Right forelimb (tissue), 1 donor: Measurements from ENCODE around the gene CD3D.

Experiments used
- DNase-seq: peaks from one replicate; pipeline ENCODE4 v3.0.0-alpha.2; 2018

Gene CD3D

DNA sequence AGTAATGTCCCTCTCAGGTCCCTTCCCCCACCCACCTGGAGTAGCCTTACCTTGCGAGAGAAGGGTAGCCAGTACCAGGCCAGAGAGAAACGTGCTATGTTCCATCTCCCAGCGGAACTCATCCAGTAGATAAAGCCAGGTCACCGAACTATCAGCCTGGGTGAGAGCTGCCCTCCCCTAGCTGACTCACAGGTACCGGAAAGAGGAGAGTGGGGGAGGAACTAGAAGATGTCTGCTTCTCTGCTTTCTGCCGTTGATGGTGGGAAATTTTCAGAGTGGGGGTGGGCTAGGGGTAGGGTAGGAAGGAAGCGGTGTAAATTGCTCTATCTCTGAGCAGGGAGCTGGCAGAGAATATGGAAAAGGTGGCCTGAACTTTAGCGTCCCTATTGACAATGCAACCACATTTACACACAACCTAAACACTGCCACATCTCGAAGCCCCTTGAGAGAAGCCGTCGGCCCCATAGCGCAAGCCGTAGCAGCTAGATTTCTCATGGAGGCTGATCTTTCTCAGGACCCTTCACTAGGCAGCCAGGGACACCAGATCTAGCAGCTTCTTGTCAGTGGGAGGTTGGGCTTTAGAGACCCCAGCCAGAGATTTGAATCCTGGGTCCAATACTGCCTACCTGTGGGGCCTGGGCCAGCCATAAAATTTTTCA, at the start of gene CD3D:
Gene CD3D (minus strand): TSS at position 203 of the 659 bp plus-strand sequence. CDS start 98 bp downstream, at position 105.
- no peak for DNase-seq

GRCh38 chr11:118383657-118384056, 41.2 kb upstream of the CD3D start:
- DNase-seq: no peak

GRCh38 chr11:118382954-118383353, 40.4 kb upstream of the CD3D start:
- DNase-seq: no peak

DNA sequence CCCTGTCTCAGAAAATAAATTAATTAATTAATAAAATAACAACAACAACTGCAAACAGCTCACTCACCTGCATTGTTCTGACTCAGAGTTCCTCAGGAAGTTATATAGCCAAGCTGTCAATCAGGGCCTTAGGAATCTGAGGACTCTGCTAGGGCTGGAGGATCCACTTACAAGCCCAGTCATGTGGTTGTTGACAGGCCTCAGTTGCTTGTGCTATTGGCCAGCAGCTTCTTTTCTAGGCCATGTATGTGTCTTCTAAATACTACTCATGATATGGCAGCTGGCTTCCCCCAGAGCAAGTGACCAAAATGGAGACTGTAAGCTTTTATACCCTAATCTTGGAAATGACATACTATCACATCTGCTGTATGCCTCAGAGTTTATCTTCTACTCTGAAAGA, 38.1 kb upstream of the CD3D start:
- no peak for DNase-seq

DNA sequence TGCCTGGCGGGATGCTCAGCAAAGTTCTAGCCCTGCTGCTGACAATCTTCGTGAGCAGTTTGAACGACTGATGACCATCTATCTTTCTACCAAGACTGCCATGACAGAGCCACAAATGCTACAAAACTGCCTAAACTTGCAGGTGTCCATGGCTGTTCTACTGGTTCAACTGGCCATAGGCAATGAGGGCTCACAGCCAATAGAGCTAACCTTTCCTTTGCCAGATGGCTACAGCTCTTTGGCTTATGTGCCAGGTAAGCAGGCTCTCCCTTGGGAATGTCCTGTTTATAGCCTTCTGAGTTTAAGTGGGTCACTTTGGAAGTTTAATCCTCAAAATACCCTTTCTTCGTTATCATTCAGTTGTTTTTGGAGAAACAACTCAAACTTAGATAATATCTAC, 37.0 kb upstream of the CD3D start:
- DNase-seq: no peak

GRCh38 chr11:118375978-118376377, 33.5 kb upstream of the CD3D start:
- no peak for DNase-seq

- DNase-seq: no peak
These were observed 32.2 kb upstream of the CD3D start for GRCh38 chr11:118374729-118375128.

DNA sequence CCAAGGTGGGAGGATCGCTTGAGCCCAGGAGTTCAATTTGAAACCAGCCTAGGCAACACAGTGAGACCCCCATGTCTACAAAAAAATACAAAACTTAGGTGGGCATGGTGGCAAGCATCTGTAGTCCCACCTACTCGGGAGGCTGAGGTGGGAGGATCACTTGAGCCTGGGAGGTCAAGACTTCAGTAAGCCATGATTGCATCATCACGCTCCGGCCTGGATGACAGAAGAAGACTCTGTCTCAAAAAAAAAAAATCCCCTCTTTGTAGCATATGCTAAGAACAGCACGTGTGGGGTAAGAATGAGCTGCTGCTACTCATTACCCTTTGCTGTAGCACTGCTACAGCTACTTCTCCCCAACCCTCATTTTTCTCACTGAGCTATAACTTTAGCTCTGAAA, 31.4 kb upstream of the CD3D start:
- no peak for DNase-seq

DNA sequence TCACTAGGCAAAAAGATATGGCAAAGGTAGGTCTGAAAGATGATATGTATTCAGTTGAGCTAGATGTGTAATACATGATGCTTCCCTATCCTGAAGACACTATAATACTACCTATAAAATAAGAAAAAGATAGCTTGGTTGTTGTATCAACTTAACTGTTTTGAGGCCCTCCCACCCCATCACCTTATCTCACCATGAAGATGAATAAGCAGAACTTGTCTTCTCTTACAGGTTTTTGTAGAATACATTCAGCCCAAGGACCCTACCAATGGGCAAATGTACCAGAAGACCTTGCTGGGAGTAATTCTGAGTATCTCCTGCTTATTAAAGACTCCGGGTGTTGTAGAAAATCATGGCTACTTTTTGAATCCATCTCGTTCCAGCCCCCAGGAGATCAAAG, 30.8 kb upstream of the CD3D start:
- no peak for DNase-seq

- no peak for DNase-seq
These were observed 28.3 kb upstream of the CD3D start for GRCh38 chr11:118370774-118371173.

GRCh38 chr11:118366287-118366686, 23.8 kb upstream of the CD3D start:
- no peak for DNase-seq

- DNase-seq: no peak
These were observed 22.6 kb upstream of the CD3D start for GRCh38 chr11:118364956-118365615.

GRCh38 chr11:118359295-118359958, 16.9 kb upstream of the CD3D start, which contains the start of gene UBE4A:
Gene UBE4A (plus strand): TSS chr11:118359600. CDS start chr11:118365081, 5,481 bp downstream.
- peak; percentile 94 for DNase-seq

- DNase-seq: no peak
These were observed 15.6 kb upstream of the CD3D start for GRCh38 chr11:118358071-118358470.

DNA sequence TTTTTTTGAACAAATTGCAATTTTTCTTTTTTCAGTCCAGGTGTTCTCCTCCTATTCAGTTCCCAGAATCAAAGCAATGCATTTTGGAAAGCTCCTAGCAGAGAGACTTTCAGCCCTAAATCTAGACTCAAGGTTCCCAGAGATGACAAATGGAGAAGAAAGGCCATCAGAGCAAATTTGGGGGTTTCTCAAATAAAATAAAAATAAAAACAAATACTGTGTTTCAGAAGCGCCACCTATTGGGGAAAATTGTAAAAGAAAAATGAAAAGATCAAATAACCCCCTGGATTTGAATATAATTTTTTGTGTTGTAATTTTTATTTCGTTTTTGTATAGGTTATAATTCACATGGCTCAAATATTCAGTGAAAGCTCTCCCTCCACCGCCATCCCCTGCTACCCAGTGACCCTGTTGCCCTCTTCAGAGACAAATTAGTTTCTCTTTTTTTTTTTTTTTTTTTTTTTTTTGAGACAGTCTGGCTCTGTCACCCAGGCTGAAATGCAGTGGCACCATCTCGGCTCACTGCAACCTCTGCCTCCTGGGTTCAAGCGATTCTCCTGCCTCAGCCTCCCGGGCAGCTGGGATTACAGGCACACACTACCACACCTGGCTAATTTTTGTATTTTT, 10.7 kb upstream of the CD3D start:
- no peak for DNase-seq

DNA sequence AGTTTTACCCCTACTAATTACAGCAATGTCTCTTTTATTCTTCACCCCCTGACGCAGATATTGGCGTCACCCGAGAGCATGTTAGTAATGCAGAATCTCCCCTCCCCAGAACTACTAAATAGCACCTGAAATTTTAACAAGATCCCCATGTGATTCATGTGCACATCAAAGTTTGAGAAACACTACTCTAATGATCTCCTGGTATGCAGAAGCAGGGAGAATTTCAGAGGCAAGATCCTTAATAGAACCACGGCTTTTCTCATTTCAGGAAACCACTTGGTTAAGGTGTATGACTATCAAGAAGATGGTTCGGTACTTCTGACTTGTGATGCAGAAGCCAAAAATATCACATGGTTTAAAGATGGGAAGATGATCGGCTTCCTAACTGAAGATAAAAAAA, 7.0 kb upstream of the CD3D start:
- DNase-seq: no peak

DNA sequence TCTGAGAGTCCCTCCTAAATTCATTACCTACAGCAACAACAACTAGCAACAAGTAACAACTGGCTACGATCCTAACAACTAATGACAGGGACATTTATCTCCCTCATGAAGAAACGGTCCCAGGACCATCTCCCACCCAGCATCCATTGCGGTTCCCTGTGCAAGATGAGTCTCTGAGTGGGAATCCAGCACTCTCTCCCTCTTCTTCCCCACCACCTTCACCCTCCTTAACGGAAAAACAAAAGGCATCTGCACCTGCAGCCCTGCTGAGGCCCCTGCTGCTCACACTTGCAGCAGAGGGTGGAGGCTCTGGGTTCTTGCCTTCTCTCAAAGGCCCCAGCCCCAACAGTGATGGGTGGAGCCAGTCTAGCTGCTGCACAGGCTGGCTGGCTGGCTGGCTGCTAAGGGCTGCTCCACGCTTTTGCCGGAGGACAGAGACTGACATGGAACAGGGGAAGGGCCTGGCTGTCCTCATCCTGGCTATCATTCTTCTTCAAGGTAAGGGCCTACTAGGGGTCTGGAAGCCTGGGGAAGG, 1.5 kb upstream of the CD3D start, which contains the start of gene CD3G:
Gene CD3G (plus strand): TSS at position 364 of the 535 bp plus-strand sequence. CDS start 80 bp downstream, at position 444.
- no peak for DNase-seq

DNA sequence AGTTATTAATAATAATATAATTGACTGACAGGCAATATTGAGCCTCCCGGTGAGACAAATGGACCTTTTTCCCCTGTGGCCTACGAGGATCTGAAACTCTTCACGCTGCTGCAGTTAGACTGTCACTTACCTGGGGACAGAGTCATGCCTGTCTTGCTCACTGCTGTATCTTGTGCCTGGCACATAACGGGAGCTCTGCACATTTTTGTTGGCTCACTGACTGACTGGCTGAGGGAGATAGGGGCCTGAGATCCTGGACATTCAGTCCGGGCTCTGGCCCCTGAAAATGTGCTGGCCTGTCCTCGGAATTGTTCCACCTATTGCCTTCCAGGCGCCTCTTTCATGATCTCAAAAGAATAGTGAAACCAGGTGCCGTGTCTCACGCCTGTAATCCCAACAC, 743 bp upstream of the CD3D start:
- DNase-seq: no peak

DNA sequence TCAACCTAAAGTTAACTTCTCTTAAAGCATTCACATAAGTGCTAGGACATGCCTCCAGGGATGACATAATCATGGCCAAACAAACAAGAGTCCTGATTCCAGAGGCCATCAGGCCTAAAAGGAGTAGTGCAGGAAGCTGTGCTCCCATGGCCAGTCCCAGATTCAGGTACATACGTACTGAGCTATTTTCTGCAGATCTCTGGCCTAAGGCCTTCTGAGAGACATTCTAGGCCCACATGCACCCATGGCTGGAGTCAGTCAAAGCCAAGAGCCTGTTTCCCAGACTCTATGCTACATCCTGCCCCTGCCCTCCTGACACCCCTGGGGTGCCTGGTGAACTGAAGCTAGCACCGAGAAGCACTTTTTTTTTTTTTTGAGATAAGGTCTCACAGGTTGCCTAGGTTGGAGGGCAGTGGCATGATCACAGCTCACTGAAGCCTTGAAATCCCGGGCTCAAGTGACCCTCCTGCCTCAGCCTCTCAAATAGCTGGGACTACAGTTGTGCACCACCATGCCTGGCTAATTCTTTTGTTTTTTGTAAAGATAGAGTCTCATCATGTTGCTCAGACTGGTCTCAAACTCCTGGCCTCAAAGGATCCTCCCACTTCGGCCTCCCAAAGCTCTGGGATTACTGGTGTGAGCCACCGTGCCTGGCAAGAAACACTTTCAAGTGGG, 553 bp downstream of the CD3D start:
- no peak for DNase-seq

GRCh38 chr11:118341261-118341660, 1.2 kb downstream of the CD3D start:
- DNase-seq: no peak

DNA sequence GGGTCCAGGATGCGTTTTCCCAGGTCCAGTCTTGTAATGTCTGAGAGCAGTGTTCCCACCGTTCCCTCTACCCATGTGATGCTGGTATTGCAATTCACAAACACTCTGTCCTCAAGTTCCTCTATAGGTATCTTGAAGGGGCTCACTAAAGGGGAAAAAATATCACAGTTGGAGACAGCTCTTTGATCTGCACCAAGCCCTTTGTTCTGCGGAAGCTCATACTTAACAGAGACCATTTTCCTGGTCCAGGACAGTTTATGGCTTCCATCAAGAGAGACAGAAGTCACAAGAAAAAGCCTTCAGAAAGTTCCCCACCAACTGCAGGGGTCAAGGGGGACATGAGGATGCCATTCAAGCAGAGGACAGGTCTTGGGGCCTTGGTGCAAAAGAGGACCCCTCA, 2.1 kb downstream of the CD3D start:
- DNase-seq: no peak

GRCh38 chr11:118339281-118339961, 3.1 kb downstream of the CD3D start:
- DNase-seq: no peak
